NCI-H2171 treated with DMSO at 0.1 percent for 48 hours (cell line): Measurements from ENCODE around the gene NUPR2.
"Not testable (repeated sequence)": the region's sequence is repeated elsewhere in the genome, so short reads cannot be mapped to it uniquely, and the experiment has no call there.

Experiments
- DNase-seq: peaks from one replicate; lab custom pipeline; 2025; lab: John Stamatoyannopoulos, UW

NUPR2 gene

DNA sequence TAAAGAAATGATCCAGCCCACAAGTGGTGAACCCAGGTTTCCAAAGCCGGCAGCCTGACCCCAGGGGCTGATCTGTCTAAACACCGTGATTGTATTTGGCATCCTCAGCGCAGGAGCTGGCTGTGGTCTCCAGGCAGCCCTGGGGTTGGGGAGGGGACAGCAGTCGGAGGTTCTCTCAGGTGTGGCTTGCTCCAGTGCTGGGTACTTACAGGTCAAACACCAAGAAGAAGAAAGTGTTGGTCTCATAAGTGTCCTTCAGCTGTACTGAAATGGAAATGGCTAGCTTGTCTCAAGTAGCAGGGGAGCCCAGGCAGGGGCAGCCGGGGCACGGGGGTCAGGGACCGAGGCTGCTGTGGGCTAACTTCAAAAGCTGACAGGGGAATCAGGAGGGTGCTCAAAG is 29.5 kb downstream of the NUPR2 start:
- no peak for DNase-seq

DNA sequence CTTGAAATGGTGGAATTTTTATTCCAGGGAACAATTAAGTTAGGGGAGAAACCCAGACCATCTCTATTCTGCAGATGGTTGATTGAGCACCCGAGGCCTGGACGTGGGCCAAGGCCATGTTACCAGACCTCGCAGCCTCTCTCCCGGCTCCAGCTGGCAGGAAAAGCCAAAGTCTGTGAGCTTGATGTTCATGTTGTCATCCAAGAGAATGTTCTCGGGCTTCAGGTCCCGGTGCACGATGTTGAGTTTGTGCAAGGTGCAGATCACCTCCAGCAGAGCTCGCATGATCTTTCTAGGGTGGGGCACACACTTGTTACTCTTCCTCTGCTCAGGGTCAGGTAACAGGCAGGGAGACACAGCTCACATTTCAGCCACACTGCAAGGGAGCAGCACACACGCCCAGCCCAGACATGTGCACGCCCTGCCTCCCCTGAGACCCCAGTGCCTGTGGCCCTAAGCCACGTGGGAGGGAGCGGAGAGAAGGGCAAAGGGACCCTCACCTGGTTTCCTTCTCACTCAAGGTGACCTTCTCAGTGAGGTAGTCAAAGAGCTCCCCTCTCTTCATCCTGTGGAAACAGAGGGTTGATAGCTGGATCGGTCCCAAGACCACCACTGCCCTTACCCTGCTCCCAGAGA is 32.9 kb downstream of the NUPR2 start:
- DNase-seq = peak; percentile 89

DNA sequence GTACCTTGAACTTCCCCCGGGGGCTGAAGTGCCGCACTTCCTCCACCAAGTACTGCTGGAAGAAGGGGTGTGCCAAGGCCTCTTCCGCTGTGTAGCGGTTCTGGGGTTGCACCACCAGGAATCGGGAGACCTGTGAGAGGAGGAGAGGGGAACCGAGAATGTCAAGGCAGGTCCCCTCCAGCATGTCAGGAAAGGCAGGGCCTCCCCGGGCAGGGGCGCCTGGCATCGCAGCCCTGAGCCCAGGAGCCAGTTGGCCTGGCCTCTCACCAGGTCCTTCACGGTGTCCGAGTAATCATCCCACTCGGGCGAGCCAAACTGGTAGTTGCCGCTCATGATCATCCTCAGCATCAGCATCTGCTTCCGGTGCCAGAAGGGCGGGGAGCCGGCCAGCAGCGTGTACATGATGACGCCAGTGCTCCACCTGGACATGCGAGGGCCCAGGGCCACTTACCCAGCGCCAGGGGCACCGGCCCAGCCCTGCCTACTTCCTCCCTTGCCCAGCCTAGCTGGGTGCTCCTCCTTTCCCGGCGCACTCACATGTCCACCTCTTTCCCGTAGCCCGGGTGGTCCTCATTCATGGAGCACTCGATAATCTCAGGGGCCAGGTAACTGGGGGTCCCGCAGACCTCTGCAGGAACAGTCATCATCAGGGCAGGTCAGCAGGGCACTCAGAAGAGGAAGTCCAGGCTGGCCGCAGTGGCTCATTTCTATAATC is 34.4 kb downstream of the NUPR2 start:
- no peak for DNase-seq

DNA sequence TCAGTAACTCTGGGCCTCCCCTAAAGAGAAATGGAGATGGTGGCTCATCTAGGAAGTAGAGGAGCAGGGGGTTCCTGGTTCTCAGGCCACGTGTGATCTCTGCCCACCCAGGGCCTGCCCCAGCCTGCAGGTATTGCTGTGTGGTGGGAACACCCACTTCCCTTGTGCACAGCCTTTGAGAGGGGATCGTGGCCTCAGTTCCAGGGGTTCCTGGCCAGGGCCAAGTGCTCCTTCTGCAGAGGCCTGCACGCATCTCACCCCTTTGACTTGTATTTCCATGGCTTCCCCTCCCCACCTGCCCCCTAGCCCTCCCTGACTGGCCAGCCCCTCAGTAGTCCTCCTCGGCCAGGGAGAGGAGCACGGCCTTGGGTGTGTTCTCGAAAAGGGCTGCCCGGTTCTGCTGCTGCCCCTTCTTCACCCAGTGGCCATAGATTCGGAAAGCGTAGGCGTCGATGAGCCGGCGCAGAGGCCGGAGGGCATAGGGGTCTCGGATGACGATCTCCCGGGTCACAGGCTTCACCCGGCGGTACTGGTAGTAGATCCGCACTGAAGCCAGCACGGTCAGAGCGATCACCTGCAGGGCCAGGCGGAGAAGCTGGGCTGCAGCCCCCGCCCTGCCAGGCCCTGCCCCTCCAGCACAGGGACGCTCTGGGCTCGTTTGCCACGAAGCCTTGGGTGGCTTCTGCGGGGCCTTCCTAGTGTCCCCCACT is 35.3 kb downstream of the NUPR2 start:
- DNase-seq = not testable (repeated sequence)

DNA sequence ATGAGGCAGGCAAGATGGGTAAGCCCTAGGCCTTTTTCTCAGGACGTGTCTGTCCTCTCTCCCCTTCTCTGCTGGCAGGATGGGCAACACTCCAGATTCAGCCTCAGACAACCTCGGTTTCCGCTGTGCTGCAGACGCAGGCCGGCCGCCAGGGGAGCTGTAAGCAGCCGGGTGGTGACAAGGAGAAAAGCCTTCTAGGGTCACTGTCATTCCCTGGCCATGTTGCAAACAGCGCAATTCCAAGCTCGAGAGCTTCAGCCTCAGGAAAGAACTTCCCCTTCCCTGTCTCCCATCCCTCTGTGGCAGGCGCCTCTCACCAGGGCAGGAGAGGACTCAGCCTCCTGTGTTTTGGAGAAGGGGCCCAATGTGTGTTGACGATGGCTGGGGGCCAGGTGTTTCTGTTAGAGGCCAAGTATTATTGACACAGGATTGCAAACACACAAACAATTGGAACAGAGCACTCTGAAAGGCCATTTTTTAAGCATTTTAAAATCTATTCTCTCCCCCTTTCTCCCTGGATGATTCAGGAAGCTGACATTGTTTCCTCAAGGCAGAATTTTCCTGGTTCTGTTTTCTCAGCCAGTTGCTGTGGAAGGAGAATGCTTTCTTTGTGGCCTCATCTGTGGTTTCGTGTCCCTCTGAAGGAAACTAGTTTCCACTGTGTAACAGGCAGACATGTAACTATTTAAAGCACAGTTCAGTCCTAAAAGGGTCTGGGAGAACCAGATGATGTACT is 36.6 kb downstream of the NUPR2 start:
- DNase-seq = no peak

DNA sequence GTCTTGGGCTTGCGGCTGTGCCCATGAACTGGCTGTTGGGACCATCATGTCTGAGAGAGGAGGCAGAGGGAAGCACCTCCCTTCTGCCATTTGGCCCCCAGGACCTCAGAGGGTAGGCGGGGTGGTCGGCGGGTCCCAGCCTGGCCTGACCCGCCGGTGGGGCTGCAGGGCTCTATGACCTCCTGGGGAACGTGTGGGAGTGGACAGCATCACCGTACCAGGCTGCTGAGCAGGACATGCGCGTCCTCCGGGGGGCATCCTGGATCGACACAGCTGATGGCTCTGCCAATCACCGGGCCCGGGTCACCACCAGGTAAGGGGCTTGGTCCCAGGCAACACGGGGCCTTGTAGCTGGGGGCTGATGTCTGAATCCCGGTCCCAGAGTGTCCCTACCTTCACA is 38.0 kb downstream of the NUPR2 start:
- DNase-seq = no peak

DNA sequence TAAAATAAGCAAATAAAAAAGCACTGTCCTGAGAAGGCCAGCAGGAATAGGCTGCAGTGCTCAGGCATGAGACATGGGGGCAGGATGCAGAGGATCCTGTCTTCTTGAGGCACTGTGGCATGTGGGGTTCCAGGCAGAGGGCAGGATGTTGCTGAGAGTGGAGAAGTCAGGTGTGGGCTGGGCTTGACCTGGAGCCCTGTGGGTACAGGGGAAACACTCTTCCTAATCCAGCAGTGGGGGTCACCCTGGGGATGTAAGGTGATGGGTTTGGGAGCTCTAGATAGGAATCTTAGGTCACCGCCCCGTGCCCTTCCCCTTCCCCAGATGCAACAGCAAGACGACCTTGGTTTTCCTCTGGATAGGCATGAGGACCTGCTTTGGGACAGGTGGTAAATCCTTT is 38.5 kb downstream of the NUPR2 start:
- no peak for DNase-seq

DNA sequence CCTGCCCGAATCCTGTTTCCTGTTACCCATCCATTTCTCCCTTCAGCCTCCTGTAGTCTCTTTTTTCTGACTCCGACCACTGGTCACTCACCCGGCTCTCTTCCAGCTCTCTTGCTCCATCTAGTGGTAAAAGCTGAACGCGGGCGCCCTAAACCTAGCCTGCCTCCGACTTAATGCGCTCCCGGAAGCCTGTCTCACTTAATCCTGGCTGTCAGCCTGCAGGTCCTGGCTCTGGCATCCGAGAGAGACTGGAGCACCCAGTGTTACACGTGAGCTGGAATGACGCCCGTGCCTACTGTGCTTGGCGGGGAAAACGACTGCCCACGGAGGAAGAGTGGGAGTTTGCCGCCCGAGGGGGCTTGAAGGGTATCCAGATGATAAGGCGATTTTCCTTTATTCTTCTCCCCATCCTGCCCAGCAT is 41.8 kb downstream of the NUPR2 start:
- peak; percentile 61 for DNase-seq

DNA sequence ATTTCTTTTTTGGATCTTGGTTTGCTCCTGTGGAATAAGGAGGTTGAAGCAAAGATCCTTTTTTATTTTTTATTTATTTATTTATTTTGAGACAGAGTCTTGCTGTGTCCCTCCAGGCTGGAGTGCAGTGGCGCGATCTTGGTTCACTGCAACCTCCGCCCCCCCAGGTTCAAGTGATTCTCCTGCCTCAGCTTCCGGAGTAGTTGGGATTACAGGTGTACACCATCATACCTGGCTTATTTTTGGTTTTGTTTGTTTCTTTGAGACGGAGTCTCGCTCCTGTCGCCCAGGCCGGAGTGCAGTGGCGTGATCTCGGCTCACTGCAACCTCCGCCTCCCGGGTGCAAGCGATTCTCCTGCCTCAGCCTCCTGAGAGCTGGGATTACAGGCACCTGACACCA is 49.8 kb downstream of the NUPR2 start:
- DNase-seq = not testable (repeated sequence)
